HG03196 (cell line): Measurements from ENCODE around the gene CLCN5.

ENCODE experiments used
- ATAC-seq: cut with Tn5 transposase; IDR thresholded peaks from one replicate; pipeline ENCODE4 v1.9.1; 2021; ENCODE audit not compliant: unreplicated experiment

The CLCN5 gene

DNA sequence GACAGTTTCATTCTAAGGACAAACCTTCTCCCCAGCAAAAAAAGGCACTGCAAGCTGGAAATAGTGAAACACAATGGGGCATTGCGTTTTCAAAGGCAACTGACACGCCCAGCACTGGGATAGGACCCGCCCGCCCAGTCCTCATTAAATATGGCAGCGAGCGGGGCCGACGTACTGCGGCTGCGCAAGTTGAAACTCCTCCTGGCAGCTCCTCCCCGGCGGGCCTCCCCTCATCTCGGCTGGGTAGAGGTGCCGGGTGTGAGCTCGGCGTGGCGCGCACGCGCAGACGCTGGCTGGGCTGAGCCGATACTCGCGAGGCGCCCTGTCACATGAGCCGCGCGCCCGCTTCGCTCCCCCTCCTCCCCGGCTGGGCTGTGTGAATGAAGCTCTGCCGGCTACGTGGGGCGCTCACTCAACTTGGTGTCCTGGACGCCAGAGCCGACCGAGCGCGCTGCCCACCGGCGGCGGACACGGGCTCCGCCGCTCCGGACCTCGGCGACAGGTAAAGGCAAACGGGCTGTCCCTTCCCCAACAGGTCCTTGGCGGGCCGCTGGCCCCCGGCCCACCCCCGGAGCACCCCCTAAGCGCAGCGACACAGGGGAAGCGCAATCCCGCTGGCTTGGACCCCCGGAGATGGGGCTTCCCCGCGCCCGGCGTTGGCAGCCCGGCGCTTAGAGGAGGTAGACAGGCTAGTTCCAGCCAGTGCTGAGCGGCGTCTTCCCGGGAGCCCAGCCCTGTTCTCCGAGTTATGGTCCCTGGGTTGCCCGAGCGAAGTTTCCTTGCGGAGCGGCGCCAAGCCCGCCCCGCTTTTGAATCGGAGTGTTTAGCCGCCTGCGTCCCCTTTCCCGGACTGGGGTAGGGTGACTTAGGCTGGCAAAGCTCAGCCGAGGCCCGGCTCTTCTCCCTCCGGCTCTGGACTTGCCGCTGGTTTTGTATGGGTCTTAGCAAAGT, at the start of gene CLCN5:
Gene CLCN5, plus strand, starts transcription at position 306 of the 951 bp plus-strand sequence. CDS start 2,703 bp downstream, outside the sequence.
- ATAC-seq = peak; percentile 97

DNA sequence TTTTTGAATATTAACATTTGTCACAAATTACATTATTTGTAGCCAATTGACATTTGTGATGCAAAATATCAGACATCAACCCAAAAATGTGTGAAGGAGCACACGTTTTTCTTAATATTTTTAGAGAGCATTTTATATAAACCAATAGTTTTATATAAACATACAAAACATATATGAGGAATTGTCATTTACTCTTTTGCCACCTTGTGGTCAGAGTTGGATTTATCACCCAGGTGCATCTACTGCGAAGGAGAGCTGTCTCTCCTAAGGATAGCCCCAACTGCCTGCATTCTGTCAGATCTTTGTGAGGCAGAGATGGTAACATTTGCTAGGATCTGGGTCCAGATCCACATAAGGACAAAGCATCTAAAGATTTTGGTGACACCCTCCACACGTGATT, 45.6 kb upstream of the CLCN5 start:
- no peak for ATAC-seq

DNA sequence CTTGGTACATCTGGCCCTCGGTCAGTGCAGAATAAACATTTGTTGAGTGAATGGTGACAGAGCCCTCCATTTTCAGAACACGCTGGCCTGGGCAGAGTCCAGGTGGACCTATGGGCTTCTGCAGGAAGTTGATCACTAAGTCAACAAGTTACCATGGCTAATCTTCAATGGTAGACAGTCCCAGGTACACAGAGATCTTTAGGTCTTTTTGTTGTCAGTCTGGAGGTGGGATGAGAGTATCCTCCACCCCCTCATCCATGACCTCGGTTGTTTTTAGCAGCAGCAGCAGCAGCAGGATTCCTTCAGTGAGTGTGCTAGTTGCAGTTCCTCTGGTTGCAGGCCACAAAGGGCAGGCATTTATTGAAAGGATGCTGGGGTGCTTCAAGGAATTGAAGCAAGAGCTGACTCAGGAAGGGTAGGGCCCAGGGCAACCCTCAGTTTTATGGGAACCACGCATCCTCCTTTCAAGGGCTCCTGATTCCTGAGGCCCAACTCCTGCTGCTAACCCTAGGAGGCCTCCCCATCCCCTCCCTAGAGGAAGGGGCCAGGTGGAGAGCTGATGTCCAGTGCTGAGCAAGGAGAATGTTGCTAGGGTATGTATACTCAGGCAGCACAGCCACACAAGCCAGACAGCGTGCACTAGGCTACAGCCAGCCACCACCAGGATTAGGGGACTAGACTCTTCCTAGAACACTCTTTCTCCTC, 44.8 kb upstream of the CLCN5 start:
- no peak for ATAC-seq

DNA sequence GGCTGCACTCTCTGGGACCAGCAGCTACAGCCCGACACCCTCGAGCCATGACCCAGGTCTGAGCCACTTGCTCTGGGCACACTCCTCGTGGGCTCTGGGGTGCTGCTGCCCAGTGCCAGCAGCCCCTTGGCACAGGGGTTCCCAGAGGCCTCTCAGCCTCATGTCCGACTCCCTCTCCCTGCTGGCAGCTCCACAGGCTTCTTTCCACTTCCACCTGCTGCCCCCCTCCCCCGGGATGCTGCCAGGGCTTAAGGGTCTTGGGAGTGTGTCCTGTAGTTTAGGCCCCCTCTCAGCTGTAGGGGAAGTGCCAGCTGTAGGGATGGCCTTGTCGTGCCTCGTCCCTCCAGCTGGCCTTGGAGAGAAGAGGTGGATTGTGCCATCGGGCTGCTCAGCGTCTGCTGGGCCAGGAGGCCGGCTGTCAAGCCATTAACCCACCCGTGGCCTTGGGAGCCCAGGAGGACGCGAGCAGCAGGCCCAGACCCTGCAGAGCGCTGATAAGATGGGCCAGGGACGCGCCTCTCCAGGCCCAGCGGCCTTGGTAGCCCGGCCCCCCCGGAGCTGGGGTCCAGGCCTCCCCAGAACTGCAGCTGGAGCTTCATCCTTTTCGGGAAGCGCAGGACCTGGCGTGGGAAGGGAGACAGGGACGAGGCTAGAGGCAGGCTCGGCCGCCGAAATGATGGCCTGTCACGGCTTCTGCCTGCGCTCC, 44.1 kb upstream of the CLCN5 start:
- no peak for ATAC-seq

DNA sequence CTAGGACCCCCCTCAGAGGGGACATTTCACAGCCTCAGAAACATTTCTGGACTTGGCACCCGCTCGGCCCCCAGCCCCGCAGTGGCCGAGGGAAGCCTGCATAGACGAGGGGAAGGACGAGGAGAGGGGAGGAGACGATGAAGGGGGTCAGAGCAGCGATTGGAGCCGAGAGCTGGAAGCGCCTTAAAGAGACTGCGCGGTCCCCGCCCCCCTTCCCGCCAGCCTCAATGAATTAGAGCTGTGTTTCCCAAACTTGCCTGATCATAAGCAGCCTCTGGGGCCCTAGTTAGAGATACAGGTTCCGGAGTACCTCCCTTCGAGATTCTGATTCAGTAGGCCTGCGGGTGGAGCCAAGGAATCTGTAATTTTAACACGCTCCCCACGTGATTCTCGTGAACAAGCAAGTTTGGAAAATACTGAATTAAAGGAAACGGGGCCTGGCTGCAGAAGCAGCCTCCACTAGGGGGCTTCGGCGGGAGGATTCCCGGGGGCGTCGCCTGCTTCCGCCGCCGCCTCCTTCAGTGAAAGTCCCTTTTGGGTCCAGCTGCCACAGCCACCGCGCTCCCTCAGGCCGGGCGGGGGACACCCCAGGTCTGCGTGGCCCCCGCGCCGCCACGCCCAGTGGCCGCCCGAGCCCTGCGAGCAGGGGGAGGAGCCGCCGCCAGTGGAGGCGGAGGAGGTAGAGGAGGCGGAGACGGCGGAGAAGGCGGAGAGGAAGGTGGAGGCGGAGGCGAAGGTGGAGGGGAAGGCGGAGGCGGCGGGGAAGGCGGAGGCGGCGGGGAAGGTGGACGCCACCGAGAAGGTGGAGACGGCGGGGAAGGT, 43.4 kb upstream of the CLCN5 start, which contains the start of gene USP27X:
Gene USP27X, plus strand, starts transcription at position 651 of the 822 bp plus-strand sequence. CDS start 824 bp downstream, outside the sequence.
- peak; percentile 91 for ATAC-seq

DNA sequence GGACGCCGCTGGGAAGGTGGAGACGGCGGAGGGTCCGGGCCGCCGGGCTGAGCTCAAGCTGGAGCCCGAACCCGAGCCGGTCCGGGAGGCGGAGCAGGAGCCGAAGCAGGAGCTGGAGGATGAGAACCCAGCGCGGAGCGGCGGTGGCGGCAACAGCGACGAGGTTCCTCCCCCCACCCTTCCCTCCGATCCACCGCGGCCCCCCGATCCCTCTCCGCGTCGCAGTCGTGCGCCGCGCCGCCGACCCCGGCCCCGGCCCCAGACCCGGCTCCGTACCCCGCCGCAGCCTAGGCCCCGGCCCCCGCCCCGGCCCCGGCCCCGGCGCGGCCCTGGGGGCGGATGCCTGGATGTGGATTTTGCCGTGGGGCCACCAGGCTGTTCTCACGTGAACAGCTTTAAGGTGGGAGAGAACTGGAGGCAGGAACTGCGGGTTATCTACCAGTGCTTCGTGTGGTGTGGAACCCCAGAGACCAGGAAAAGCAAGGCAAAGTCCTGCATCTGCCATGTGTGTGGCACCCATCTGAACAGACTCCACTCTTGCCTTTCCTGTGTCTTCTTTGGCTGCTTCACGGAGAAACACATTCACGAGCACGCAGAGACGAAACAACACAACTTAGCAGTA, 42.6 kb upstream of the CLCN5 start:
- no peak for ATAC-seq

DNA sequence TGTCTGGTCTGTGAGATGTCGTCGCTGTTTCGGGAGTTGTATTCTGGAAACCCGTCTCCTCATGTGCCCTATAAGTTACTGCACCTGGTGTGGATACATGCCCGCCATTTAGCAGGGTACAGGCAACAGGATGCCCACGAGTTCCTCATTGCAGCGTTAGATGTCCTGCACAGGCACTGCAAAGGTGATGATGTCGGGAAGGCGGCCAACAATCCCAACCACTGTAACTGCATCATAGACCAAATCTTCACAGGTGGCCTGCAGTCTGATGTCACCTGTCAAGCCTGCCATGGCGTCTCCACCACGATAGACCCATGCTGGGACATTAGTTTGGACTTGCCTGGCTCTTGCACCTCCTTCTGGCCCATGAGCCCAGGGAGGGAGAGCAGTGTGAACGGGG, 41.7 kb upstream of the CLCN5 start:
- ATAC-seq = no peak

DNA sequence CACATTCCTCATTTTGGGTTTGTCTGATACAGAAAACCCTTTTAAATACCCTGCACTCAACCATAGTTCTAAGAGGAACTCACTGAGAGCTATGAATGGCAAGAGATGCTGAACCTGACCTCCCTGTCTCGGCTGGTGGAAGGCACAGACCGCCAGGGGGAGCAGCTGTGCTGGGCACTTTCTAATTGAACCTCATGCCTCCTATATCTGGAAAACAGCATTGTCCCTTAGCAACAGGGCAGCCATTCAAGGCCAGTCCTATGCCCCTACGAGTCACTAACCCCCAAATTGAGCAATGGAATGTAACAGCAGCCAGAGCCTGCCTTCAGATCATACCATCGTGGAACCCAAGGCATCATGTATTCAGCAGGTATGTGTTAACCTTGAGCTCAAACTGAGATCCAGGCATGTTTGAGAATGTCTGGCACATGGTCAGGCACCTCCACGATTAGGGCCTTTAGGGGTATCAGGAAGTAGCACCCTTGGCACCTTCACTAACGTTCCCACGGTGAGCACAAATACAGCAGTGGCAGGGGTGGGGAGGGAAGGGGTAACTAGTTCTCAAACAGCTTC, 38.0 kb upstream of the CLCN5 start:
- no peak for ATAC-seq

DNA sequence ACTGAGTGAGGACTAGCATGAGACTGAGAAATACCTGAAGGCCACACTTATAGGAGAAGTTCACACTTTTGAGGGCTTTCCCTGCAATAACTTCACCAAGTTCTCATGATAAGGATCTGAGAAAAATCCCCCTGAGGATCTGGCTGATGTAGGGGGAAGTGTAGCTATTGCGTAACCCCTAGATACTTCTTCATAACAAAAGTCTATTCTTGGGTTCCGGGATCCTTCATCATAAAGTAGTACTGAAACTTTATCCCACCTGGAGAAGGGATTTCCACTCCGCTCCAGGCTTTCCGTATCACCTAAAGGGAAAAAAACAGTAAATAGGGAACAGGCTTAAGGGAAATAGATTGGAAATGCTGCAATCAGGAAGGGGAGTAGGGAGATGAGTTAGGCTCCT, 29.9 kb upstream of the CLCN5 start:
- no peak for ATAC-seq

DNA sequence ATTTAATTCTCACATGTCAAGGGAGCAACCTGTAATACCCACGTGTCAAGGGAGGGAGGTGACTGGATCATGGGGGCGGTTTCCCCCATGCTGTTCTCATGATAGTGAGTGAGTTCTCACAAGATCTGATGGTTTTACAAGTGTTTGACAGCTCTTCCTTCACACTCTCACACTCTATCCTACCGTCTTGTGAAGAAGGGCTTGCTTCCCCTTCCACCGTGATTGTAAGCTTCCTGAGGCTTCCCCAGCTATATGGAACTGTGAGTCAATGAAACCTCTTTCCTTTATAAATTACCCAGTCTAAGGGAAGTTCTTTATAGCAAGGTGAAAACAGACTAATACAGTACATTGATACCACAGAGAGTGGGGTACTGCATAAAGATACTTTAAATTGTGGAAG, 25.4 kb upstream of the CLCN5 start:
- ATAC-seq = no peak

DNA sequence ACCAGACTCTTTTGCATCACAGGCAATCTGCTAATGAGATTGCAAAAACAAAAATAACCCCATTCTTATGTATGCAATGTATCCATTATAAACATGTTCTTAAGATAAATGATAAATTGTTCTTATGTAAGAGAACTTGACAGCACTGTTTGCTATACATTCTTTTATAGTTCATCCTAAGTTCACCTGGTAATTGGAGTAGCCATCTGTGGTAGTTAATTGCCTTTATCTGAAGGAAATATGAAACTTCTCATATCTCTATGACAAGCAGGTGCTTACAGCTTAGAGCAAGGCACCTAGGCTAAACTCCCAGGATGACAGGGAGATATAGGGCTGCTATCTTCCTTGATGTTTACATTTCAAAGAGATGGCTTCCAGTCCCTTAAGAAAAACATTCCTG, 21.3 kb upstream of the CLCN5 start:
- no peak for ATAC-seq

DNA sequence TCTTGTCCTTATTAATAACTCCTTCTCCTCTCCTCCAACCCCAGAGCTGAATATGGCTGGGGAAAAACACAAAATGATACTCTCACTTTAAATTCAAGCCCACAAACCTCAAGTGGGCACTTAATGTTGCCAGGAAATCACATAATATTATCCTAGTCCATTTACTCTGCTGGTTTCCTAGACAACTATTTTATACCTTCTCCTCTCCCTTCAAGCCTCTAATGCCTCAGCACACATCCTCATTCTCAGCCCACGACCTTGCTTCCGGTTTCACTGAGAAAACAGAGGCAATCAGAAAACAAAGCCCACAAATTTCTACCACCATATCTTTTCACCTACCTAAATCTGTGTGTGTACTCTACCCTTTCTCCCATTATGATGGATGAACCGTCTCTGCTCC, 12.1 kb upstream of the CLCN5 start:
- ATAC-seq = no peak

DNA sequence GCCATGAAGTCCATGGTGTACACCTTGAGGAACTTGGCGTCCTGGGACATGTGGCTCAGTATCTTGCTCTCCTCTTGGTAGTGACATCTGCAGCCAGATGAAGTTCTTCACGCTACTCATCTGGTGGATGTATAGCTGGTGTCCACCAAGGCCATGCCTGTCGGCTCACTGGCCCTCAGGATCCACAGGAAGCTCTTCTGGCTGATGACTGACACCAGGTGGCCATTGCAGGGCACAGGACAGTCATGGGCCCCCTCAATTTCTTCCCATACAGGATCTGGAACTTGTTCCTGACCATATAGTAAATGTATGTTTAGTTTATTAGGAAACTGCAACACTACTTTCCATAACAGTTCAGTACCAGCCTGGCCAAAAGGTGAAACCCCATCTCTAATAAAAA, 10.3 kb upstream of the CLCN5 start:
- ATAC-seq = no peak

DNA sequence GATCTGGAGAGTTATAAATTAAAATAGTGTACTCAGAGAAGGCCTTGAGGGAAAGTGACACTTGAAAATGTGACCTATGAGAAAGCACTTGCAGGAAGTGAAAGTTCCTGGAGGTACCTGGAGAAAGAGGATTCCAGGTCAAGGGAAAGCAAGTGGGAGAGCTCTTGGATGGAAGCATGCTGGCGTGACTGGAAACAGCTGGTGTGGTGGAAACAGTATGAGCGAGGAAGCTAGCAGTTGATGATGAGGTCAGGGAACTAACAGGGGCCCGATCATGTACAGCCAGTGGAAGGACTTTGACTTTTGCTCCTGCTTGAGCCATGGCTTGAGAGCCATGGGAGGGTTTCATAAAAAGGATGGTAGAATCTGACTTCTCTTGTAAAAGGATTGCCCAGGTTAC, 9.5 kb upstream of the CLCN5 start:
- ATAC-seq = no peak

DNA sequence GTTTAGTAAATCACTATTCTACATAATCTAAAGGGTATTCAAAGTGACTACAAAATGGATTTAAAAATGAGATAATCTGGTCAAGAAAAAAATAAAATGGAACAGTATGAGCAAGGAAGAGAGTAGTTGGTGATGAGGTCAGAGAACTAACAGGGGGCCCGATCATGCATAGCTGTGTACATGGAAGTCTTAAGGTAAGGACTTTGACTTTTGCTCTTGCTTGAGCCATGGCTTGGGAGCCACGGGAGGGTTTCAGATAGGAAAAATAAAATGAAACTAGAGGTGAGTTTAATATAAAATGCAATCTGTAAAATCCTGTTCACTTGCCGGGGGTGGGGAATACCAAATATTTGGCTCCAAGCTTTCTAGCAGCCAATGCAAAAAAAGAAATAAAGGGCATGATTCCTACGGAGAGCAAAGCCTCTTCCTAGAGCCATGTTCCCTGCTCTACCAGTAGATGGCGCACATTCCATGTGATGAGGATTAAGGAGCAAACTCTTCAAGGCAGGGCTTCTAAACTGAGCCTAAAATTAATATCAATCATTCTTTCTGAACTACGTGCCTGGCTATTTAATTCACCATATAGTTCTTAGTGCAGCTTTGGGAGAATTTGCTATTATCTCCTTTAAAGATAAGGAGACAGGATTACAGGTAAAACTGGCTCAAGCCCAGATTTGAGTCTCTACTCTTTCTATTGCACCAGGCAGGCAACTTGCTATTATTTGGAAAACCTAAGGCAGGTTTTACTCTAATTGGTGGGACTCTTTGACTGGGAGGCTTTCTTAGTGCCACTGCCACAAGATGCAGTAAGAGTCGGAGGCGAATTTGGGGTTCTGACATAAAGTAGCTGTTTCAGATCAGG, 6.8 kb upstream of the CLCN5 start:
- ATAC-seq = no peak

DNA sequence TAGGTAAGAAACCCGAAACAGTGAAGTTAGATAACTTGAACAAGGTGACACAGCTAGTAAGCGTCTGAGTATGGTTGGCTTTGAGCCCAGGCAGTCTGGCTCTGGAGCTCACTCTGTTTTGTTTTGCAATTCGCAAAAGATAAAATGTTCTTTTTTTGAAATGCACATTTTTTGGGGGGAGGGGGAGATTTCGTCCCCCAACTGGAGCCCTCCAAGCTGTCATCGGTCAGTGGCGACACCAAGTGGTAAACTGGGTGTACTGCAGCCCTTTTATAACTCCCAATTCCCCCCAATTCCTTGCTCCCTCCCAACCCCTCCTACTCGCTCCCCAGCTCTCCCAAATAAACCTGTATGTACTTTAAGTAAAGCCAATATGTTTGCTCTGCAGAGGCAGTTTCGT, 2.8 kb upstream of the CLCN5 start:
- no peak for ATAC-seq

DNA sequence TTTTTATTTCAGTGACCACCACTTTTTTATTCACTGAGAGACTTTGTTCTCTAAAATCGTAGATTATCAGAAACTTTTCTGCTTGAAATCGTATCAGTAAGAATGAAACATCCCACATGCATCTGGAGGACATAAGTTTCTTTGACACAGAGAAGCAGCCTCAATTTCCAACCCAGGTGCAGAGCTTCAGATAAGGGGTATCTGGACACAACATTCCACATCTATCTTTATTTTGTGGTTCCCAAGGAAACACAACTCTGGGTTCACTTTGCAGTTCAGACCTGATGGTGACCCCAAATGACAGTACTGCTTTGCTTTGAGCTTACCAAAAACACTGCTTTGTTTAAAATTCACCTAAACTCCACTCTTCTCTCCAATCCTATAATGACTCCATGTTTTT, 1.3 kb upstream of the CLCN5 start:
- ATAC-seq = no peak

DNA sequence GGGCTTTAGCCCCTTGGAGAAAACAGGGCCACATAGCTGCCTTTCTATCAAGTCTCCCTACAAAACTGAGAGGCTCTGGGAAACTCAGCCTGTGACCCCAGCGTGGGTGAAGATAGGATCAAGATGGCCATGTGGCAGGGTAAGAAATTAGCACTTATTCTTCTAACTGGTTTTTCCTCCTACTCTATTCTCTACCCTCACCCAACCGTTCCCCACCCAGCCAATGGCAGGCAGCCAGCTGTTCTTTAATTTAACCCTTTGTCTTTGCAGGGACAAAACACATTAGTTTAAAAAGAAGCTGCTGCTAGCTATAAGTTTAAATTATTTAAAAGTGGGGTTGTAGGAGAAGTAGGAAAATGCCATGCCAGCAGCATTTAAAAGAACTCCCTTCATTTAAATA, 2.8 kb downstream of the CLCN5 start:
- ATAC-seq = no peak

DNA sequence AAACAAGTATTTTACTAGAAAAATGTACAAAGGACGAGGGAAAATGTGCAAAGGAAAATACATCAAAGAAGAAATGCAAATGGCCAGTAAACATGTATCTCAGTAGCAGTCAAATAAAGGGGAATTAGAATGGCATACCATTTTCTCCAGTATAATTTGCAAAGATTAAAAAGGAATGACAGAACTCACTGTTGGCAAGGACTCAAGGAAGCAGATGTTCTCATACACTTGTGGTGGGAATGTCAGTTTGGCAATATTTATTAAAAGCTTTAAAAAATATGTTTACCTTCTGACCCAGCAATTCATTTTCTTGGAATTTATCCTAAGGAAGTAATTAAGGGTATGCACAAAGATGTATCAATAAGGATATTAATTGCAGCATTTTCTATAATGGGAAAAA, 7.6 kb downstream of the CLCN5 start:
- no peak for ATAC-seq
